Stimulated activated naive CD8-positive, alpha-beta T cell treated with anti-CD3 and anti-CD28 coated beads, Interleukin-15, Interleukin-2, amounts not matched to agents 100 ng/mL and 50 ng/mL, for 24 hours (primary cell): ENCODE data around the gene FAP.

Source experiments
- H3K27ac Mint-ChIP-seq: one replicate; pipeline ENCODE4 v1.8.0; 2021; ENCODE audit warnings: mild to moderate bottlenecking, mixed read lengths
- H3K27me3 Mint-ChIP-seq: one replicate; pipeline ENCODE4 v1.8.0; 2021; ENCODE audit warnings: mixed read lengths
- H3K36me3 Mint-ChIP-seq: one replicate; pipeline ENCODE4 v1.8.0; 2021; ENCODE audit warnings: low read depth, mixed read lengths
- H3K4me1 Mint-ChIP-seq: one replicate; pipeline ENCODE4 v1.8.0; 2021; ENCODE audit warnings: low read depth, mixed read lengths
- H3K4me3 Mint-ChIP-seq: one replicate; pipeline ENCODE4 v1.8.0; 2021; ENCODE audit warnings: mild to moderate bottlenecking, mixed read lengths
- H3K9me3 Mint-ChIP-seq: one replicate; pipeline ENCODE4 v1.8.0; 2021; ENCODE audit warnings: mixed read lengths

Gene FAP

GRCh38 chr2:162220368-162220767 lies 22.9 kb downstream of the FAP start:
- Mint-ChIP-seq H3K27me3 (peaks cover 20% of the 10 kb centered on the region), H3K36me3 (no peaks in the 10 kb centered on the region), H3K4me1 (no peaks in the 10 kb centered on the region), H3K4me3 (no peak overlapping the region), H3K9me3 (no peaks in the 10 kb centered on the region), H3K27ac (no peak overlapping the region)

DNA sequence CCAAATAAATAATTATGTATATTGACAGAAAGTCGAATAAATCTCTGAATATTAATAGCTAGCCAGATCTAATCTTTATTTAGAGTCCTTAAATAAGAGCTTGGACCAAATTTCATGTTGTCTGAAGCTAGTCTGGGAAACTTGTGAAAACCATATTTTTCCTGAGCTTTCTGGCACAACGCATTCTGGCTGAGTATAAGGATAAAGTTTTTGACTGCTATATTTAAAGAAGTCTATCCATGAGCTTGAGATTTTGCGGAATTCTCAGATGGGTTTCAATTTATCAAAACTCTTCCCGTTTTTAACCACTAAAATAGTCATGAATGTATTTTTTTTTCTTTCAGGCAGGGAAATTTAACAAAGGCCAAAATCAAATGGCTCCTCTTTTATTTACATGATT lies 23.8 kb downstream of the FAP start:
- no peak overlapping the region for H3K27ac Mint-ChIP-seq
- no peaks in the 10 kb centered on the region for H3K36me3 Mint-ChIP-seq
- H3K27me3 Mint-ChIP-seq = peaks cover 17% of the 10 kb centered on the region
- H3K9me3 Mint-ChIP-seq = no peaks in the 10 kb centered on the region
- H3K4me1 Mint-ChIP-seq = no peaks in the 10 kb centered on the region
- H3K4me3 Mint-ChIP-seq = no peak overlapping the region

GRCh38 chr2:162217598-162217997 lies 25.6 kb downstream of the FAP start:
- no peak overlapping the region for H3K27ac Mint-ChIP-seq
- no peak overlapping the region for H3K4me3 Mint-ChIP-seq
- no peaks in the 10 kb centered on the region for H3K4me1 Mint-ChIP-seq
- no peaks in the 10 kb centered on the region for H3K36me3 Mint-ChIP-seq
- no peaks in the 10 kb centered on the region for H3K9me3 Mint-ChIP-seq
- H3K27me3 Mint-ChIP-seq = peaks cover 17% of the 10 kb centered on the region

DNA sequence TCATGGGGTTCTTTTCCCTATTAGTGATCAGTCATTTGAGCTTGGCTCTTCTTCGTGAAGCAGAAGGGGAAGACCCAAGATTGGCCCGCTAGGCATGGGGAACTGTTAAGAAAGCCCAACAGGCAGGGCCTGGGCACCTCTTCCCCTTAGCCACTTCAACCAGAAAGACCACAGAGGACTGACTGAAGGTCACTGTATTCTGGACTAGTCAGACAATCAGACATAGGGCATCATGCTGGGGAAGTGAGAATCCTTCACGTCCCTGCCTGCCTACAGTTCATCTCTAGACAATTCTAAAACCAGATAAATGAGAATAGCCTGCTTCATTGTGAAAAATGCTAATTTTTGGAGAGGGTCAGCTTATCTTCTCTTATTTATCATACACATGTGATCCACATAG lies 28.1 kb downstream of the FAP start:
- no peak overlapping the region for H3K4me3 Mint-ChIP-seq
- peaks cover 7% of the 10 kb centered on the region for H3K27me3 Mint-ChIP-seq
- no peak overlapping the region for H3K27ac Mint-ChIP-seq
- no peaks in the 10 kb centered on the region for H3K9me3 Mint-ChIP-seq
- no peaks in the 10 kb centered on the region for H3K4me1 Mint-ChIP-seq
- H3K36me3 Mint-ChIP-seq = no peaks in the 10 kb centered on the region

DNA sequence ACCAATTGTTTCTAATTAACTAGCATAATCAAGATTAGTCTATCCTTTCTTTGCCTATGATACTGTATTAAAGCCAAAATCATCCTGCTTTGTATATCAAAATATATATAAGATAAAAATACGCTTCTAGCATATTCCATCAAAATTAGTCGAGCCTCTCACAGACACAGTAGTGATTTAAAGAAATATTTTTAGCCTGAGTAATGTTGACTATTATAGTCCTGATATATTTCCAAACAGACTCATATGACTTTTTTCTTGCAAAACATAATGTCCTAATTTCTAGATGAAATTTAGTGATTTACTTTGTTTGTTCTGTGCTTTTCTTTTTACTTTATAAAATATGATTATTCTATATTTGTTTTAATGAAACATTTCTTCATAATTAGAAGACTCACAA lies 30.9 kb downstream of the FAP start:
- H3K36me3 Mint-ChIP-seq = no peaks in the 10 kb centered on the region
- no peak overlapping the region for H3K4me3 Mint-ChIP-seq
- H3K4me1 Mint-ChIP-seq = no peaks in the 10 kb centered on the region
- H3K27me3 Mint-ChIP-seq = no peaks in the 10 kb centered on the region
- no peaks in the 10 kb centered on the region for H3K9me3 Mint-ChIP-seq
- no peak overlapping the region for H3K27ac Mint-ChIP-seq

GRCh38 chr2:162211732-162212131 lies 31.5 kb downstream of the FAP start:
- Mint-ChIP-seq H3K27ac (no peak overlapping the region), H3K9me3 (no peaks in the 10 kb centered on the region), H3K4me3 (no peak overlapping the region), H3K4me1 (no peaks in the 10 kb centered on the region), H3K36me3 (no peaks in the 10 kb centered on the region), H3K27me3 (no peaks in the 10 kb centered on the region)

DNA sequence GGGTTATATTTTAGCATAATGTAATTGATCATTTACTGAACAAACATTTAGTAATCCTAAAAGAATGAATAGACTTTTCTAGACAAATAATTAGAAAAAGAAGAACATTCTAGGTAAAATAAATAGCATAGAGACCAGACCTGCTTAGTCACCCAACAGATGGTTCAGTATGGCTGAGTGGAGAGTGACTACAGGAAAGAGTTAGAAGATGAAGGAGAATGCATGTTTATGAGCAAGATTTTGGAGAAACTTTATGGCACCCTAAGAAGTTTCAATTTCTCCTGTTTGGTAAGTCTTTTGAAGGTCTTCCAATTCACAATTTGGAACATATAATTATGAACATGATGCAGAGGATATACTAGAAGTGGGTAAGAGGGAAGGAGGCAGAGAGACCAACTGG lies 32.9 kb downstream of the FAP start:
- Mint-ChIP-seq H3K4me3 (no peak overlapping the region), H3K9me3 (no peaks in the 10 kb centered on the region), H3K36me3 (no peaks in the 10 kb centered on the region), H3K27me3 (no peaks in the 10 kb centered on the region), H3K4me1 (no peaks in the 10 kb centered on the region), H3K27ac (no peak overlapping the region)

DNA sequence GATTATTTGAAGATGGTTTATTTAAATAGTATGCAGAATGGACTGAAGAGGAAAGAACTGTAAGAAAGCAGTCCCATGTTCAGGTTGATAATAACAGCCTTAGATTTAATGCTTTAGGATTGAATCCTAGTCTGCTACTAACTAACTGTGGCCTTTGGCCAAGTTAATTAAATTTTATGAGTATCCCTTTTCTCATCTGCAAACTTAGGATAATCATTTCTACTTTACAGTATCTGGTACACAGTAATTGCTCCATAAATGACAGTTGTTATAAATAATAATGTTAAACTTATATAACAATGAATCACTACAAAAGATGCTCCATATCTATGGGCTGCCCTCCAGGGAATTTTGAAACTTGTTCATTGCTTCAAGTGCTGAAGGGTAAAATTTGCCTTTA lies 41.0 kb downstream of the FAP start:
- Mint-ChIP-seq H3K4me3 (no peak overlapping the region), H3K36me3 (no peaks in the 10 kb centered on the region), H3K9me3 (no peaks in the 10 kb centered on the region), H3K27me3 (peaks cover 11% of the 10 kb centered on the region), H3K4me1 (no peaks in the 10 kb centered on the region), H3K27ac (no peak overlapping the region)

DNA sequence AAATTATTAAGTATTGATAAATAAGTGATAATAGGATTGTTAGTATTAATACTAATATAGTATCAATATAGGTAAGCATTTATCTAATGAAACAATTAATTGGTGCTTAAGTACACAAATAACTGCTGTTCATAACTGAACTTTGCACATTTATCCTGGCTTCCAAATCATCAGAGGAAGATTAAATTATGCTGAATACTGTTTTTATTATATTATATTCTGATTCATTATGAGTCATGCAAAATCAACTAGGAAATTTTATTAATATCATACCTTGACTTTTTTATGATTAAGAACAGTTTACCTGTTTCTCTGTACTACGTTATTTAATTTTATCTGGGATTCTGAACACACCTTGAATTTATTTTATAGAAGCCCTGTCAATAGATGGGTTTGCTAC lies 42.6 kb downstream of the FAP start:
- Mint-ChIP-seq H3K9me3 (no peaks in the 10 kb centered on the region), H3K27me3 (peaks cover 11% of the 10 kb centered on the region), H3K4me3 (no peak overlapping the region), H3K27ac (no peak overlapping the region), H3K36me3 (no peaks in the 10 kb centered on the region), H3K4me1 (peaks cover 9% of the 10 kb centered on the region)

- Mint-ChIP-seq H3K9me3 (no peaks in the 10 kb centered on the region), H3K27ac (no peak overlapping the region), H3K36me3 (no peaks in the 10 kb centered on the region), H3K4me1 (peaks cover 9% of the 10 kb centered on the region), H3K4me3 (no peak overlapping the region), H3K27me3 (peaks cover 11% of the 10 kb centered on the region)
Measured at GRCh38 chr2:162199913-162200312, 43.3 kb downstream of the FAP start.

GRCh38 chr2:162198239-162198638 lies 45.0 kb downstream of the FAP start:
- H3K36me3 Mint-ChIP-seq = no peaks in the 10 kb centered on the region
- H3K27me3 Mint-ChIP-seq = peaks cover 19% of the 10 kb centered on the region
- no peak overlapping the region for H3K27ac Mint-ChIP-seq
- H3K4me3 Mint-ChIP-seq = no peak overlapping the region
- H3K9me3 Mint-ChIP-seq = no peaks in the 10 kb centered on the region
- peaks cover 9% of the 10 kb centered on the region for H3K4me1 Mint-ChIP-seq

- H3K4me3 Mint-ChIP-seq = no peak overlapping the region
- peaks cover 27% of the 10 kb centered on the region for H3K27me3 Mint-ChIP-seq
- H3K27ac Mint-ChIP-seq = no peak overlapping the region
- no peaks in the 10 kb centered on the region for H3K36me3 Mint-ChIP-seq
- H3K4me1 Mint-ChIP-seq = peaks cover 9% of the 10 kb centered on the region
- no peaks in the 10 kb centered on the region for H3K9me3 Mint-ChIP-seq
Measured at GRCh38 chr2:162197069-162197825, 46.0 kb downstream of the FAP start.

GRCh38 chr2:162196638-162197037 lies 46.6 kb downstream of the FAP start:
- no peak overlapping the region for H3K27ac Mint-ChIP-seq
- H3K27me3 Mint-ChIP-seq = peaks cover 30% of the 10 kb centered on the region
- H3K9me3 Mint-ChIP-seq = no peaks in the 10 kb centered on the region
- H3K4me1 Mint-ChIP-seq = peaks cover 9% of the 10 kb centered on the region
- no peaks in the 10 kb centered on the region for H3K36me3 Mint-ChIP-seq
- no peak overlapping the region for H3K4me3 Mint-ChIP-seq

DNA sequence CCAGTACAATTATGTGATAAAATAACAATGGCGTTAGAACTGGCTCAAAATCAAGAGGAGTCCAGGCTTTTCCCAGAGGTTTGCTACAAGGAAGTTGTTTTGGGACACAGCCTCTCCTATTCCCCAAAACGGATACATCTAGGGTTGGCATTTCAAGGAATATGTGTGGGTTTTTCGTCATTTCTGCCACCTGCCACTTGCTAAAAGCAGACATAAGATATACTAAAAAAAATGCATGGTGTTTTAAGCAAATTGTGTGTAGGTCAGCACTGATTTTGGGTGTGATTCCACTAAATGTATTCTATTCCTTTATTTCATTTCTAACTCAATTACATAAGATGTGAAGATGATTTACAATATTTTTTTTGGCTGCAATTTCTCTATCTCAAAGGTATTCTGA lies 54.8 kb downstream of the FAP start:
- H3K36me3 Mint-ChIP-seq = no peaks in the 10 kb centered on the region
- H3K27me3 Mint-ChIP-seq = peaks cover 35% of the 10 kb centered on the region
- H3K9me3 Mint-ChIP-seq = no peaks in the 10 kb centered on the region
- H3K4me3 Mint-ChIP-seq = no peak overlapping the region
- no peak overlapping the region for H3K27ac Mint-ChIP-seq
- no peaks in the 10 kb centered on the region for H3K4me1 Mint-ChIP-seq

DNA sequence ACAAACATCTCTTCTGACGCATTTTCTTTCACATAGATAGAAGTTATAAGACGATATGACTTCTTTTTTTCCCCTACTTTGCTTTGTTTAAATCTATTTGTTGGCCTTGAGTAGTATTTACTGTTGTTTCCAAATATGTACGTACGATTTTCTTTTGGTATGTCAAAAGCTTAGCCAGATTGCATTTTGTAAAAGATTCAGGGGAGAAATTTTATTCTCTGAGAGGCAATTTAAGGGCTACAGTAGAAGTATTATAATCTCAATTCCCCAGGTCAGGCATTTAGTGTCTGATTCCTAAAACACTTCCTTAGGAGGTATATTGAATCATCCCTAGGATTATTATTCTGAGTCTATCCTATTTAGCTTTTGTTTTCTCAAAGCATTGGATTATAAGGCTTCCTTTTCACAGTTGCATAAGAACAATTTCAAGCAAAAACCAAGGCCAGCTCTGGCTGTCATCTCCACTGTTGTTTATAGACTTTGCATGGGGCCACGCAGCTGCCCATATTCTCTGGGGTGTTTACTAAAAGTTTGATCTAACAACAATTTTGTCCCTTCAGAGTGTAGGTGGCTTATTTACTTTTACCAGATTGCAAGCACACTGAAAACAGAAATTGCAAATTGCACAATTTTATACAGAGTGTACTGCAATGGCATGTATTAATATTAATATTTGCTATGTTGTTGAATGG lies 57.6 kb downstream of the FAP start:
- peaks cover 15% of the 10 kb centered on the region for H3K27me3 Mint-ChIP-seq
- H3K27ac Mint-ChIP-seq = no peak overlapping the region
- H3K4me3 Mint-ChIP-seq = no peak overlapping the region
- no peaks in the 10 kb centered on the region for H3K36me3 Mint-ChIP-seq
- H3K4me1 Mint-ChIP-seq = no peaks in the 10 kb centered on the region
- H3K9me3 Mint-ChIP-seq = no peaks in the 10 kb centered on the region
